ENCODE data around the gene RASGRP3.
"Not testable (repeated sequence)": the region's sequence is repeated elsewhere in the genome, so short reads cannot be mapped to it uniquely, and the experiment has no call there.

RASGRP3 gene

DNA sequence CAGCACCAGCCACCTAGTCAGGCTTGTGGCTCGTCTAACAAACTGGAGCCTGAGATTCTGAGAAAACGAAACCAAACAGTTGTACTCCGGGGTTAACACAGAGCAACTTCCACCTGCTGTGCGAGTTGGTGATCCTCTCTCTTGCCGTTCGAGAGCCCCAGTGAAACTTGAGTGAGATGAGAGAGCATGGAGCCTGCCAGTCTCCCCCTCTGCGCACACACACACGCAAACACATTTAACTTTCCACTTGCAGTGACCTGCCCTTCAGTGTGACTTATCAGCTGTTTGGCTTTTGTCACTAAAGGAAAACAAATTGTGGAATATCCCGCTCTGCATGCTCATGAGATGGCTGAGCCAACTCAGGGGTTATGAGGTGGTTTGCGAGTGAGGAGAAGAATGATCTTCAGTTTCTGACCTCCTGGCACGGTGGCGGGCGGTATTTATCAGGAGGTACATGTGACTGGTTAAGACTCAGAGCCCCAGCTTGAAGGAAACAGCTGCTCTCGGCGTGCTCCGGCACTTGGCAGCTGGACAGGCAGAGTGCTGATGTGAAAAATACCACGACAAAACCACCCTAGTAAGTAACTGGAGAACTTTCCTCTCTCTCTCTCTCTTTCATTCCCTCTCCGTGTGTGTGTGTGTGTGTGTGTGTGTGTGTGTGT is at the start of gene RASGRP3:
TSS of gene RASGRP3 (plus strand) at position 519 of the 662 bp plus-strand sequence. CDS start 38,488 bp downstream, outside the sequence.
- DNase-seq, result peak; percentile 43

GRCh38 chr2:33426666-33427231 is 49.7 kb upstream of the RASGRP3 start:
- peak; percentile 35 for DNase-seq

DNA sequence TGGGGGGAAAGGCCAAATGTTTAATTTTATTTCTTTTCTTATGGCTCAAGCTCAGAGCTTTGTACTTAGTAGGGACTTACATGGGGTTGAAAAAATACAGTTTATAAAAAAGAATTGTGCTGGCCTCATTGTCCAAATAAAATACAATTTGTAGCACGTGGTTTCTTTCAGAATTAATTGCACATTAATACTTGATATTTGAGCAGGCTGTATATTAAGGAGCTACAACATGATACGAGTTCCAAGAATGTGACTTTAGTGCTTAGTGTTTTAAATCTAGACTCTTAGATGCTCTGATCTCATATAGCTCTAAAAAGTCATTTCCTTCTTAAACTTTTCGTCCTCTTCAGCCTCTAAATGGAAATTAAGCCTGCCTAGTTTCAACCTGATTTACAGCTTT is 46.4 kb upstream of the RASGRP3 start:
- DNase-seq, result no peak

GRCh38 chr2:33430856-33431255 is 45.6 kb upstream of the RASGRP3 start:
- DNase-seq, result no peak

DNA sequence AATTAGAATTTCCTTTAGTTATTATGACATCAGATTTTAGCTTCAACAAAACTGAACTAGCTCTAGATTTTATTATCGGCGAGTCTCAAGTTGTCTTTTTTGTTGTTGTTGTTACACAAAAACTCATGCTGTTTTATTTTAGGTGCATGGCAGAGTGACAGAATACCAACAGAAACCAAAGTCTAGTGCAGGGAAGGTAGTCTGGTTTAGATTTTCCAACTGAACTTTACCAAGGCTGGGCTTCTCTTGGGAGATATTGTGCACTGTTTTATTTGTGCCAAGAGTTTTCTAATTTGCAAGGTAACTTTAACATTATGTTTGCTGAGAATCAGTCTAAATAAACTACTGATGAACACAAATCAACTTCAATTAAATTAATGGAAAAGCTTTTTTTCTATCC is 43.6 kb upstream of the RASGRP3 start:
- no peak for DNase-seq

- DNase-seq, result no peak
Measured at GRCh38 chr2:33433279-33434235, 42.9 kb upstream of the RASGRP3 start.

DNA sequence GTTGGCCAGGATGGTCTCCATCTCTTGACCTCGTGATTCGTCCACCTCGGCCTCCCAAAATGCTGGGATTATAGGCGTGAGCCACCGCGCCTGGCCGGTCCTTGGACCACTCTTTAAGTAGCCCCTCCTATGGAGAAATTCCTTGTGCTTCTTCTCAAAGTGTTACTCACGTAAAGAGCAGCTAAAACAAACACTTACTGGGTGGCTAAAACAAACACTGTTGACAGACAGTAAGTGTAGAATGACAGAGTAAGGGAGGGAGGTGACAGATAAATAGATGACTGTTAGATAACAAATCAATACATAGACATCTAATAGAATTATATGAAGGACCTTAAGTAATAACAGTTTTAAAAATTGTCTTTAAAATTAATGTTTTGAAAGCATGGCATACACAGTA is 40.9 kb upstream of the RASGRP3 start:
- DNase-seq, result no peak

DNA sequence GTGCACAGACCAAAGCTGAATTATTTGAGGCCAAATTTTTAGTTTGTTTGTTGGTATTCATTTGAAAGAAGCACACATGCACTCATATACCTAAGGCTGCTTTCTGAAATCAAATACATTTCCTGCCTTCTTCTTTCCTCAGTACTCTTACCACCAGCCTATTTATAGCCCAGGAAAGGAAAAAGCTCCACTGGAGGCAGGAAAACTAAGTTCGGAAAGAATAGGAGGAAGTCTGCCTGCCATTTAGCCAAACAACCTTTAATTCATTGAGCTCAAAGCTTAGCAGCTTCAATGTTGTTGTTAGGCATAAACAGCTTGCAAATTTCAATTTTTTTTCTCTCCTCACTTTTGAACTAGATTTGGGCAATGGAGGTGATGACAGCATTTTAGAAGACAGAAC is 40.4 kb upstream of the RASGRP3 start:
- DNase-seq, result no peak

DNA sequence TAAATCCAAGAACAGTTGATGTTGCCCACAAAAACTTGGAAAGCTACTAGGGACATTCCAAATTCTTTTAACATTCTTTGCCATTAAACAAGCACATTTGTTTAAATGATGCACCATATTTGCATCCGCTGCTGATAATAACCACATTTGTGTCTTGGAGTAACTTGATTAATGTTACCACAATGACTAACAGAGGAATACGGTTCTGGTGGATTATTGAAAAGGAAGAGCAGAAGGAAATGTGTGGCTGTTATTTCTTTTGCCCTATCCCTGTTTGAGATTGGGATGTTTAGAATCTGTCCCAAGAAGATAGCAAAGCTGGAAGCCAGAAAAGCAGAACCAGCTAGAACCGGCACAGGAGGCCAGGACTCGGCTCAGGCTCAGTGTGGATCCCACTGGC is 39.2 kb upstream of the RASGRP3 start:
- DNase-seq, result no peak

- DNase-seq, result no peak
Measured at GRCh38 chr2:33437815-33438214, 38.6 kb upstream of the RASGRP3 start.

DNA sequence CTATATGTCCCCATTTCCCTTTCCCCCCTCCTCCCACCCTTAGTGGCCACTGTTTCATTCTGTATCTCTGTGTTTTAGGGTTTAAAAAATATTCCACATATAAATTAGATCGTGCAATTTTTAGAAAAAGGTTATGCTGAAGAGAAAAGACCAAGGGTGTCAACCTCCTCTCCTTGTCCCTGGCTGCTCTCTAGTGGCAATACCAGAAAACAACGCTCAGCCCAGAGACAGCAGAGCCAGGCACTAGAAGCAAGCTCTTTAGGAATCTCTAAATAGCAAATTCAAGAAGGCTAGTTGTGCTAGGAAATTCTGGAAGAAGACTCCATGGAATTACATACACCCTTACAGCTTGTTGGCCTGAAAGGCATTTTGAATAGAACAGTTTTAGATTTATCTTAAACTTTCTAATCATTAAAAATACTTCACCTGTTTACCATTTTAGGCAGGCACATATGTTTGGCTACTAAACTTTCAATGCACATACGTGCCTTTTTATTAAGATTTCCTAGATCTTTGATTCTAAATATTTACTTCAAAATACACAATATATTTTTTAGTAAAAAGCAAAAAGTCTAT is 35.1 kb upstream of the RASGRP3 start:
- peak; percentile 9 for DNase-seq

GRCh38 chr2:33442052-33442451 is 34.4 kb upstream of the RASGRP3 start:
- DNase-seq, result not testable (repeated sequence)

DNA sequence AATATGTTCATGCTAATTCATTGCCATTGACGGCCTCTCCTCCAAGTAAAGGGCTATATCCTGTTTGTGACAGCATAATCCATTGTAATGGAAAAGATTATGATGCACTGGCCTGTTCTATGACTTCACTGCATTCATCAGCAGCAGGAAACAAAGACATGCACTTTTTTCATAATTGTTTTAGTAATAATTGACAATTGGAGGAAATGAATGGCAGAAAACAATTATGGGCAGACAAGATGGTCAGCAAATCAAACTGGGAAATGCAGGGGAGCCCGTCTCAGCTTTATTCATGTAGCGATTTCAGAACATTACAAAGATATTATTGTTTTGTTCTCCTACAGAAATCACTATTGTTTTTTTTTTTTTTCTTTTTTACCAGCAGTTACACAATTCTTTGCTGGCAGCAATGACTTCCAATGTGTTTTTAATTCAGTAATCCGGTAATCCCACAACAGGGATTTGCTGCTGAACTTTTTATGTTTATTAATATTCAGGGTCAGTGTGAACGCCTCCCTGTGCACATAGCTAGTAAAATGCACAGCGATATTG is 33.8 kb upstream of the RASGRP3 start:
- no peak for DNase-seq

DNA sequence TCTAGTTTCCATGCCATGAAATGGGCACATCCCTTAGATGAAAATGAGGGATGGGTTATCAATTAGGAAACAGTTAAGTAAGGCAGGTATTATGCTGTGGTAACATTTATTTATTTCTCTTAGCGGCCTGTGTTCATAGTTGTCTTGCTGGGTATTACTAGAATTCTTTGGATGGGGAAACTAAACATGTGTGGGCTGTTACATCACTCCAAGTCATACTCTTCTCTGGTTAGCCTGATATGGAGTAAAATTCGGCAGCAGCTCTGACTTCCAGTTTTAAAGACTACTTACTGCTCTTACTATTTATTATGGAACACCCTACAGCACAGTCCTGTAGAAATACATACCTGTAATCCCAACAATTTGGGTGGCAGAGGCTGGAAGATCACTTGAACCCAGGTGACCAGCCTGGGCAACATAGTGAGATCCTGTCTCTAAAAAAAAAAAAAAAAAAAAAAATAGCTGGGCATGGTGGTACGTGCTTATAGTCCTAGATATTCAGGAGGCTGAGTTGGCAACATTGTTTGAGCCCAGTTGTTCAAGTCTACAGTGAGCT is 33.1 kb upstream of the RASGRP3 start:
- DNase-seq, result no peak

- no peak for DNase-seq
Measured at GRCh38 chr2:33444967-33445366, 31.5 kb upstream of the RASGRP3 start.

GRCh38 chr2:33448220-33448899 is 28.1 kb upstream of the RASGRP3 start:
- no peak for DNase-seq

DNA sequence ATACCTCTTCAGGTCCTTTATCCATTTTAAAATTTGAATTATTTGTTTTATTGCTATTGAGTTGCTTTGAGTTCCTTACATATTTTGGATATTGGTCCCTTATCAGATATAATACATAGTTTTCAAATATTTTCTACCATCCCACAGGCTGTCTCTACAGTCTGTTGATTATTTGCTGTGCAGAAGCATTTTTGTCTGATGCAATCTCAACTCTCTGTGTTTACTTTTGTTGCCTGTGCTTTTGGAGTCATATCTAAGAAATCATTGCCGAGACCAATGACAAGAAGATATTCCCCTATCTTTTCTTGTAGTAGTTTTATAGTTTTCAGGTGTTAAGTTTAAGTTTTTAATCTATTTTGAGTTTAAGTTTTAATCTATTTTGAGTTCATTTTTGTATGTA is 25.2 kb upstream of the RASGRP3 start:
- DNase-seq, result no peak

DNA sequence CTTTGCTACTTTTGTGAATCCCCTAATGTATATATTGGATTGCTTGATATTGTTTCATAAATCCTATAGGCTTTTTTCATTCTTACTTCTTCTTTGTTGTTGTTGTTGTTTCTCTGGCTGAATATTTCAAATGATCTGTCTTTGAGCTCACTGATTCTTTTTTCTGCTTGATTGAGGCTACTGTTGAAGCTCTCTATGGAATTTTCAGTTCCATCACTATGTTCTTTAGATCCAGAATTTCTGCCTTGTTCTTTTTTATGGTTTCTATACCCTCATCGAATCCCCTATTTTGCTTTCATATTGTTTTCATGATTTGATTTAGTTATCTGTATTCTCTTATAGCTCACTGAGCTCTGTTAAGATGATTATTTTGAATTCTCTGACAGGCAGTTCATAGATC is 24.6 kb upstream of the RASGRP3 start:
- DNase-seq, result no peak

GRCh38 chr2:33452545-33452944 is 23.9 kb upstream of the RASGRP3 start:
- no peak for DNase-seq

DNA sequence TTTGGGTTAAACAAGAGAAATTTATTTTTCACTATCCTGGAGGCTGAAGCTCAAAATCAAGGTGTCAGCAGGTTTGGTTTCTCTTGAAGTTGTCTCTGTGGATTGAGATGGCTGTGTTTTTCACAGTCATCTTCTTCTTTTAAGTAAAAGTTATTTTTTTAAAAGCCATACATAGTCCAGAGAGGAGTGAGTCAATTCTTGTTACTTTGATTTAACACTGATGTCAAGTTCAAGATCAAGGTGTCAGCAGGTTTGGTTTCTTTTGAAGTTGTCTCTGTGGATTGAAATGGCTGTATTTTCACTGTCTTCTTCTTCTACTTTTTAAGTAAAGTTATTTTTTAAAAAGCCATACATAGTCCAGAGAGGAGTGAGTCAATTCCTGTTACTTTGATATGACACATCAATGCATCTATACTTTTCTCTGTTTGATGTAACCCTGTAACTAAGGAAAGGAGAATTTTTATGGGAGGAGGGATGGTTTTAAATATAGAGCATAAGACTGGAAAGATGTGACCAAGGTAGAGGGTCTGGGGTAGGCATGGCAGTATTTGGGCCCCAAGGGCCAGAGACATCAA is 22.5 kb upstream of the RASGRP3 start:
- DNase-seq, result no peak

- peak; percentile 34 for DNase-seq
Measured at GRCh38 chr2:33457556-33458247, 18.7 kb upstream of the RASGRP3 start.

All from NCI-H345 (cell line).